OCI-M2 (cell line): ENCODE results near the gene ALG13.
"Not testable (repeated sequence)": the region's sequence is repeated elsewhere in the genome, so short reads cannot be mapped to it uniquely, and the experiment has no call there.

ENCODE experiments used
- DNase-seq: peaks from one replicate; lab custom pipeline; 2025; ENCODE audit not compliant: unreplicated experiment; lab: John Stamatoyannopoulos, UW

ALG13 gene

GRCh38 chrX:111680988-111681779 lies at the start of gene ALG13:
ALG13 (plus strand) TSS chrX:111681170; CDS start chrX:111681219, 49 bp downstream.
- DNase-seq = peak; percentile 0

GRCh38 chrX:111634823-111635729 lies 45.9 kb upstream of the ALG13 start:
- no peak for DNase-seq

- no peak for DNase-seq
Measured at GRCh38 chrX:111641969-111642368, 39.0 kb upstream of the ALG13 start.

- DNase-seq = not testable (repeated sequence)
Measured at GRCh38 chrX:111645165-111645564, 35.8 kb upstream of the ALG13 start.

- DNase-seq = no peak
Measured at GRCh38 chrX:111645607-111646006, 35.4 kb upstream of the ALG13 start.

GRCh38 chrX:111646515-111646914 lies 34.5 kb upstream of the ALG13 start:
- no peak for DNase-seq

- no peak for DNase-seq
Measured at GRCh38 chrX:111648802-111649201, 32.2 kb upstream of the ALG13 start.

- no peak for DNase-seq
Measured at GRCh38 chrX:111649638-111650037, 31.3 kb upstream of the ALG13 start.

GRCh38 chrX:111650845-111651244 lies 30.1 kb upstream of the ALG13 start:
- DNase-seq = no peak

- no peak for DNase-seq
Measured at GRCh38 chrX:111652719-111653118, 28.3 kb upstream of the ALG13 start.

GRCh38 chrX:111661241-111661640 lies 19.7 kb upstream of the ALG13 start:
- DNase-seq = no peak

GRCh38 chrX:111662292-111662691 lies 18.7 kb upstream of the ALG13 start:
- DNase-seq = no peak

GRCh38 chrX:111671668-111672067 lies 9.3 kb upstream of the ALG13 start:
- DNase-seq = no peak

- no peak for DNase-seq
Measured at GRCh38 chrX:111687305-111687704, 6.3 kb downstream of the ALG13 start.

- DNase-seq = no peak
Measured at GRCh38 chrX:111695297-111695880, 14.4 kb downstream of the ALG13 start.

- DNase-seq = no peak
Measured at GRCh38 chrX:111719426-111720210, 38.6 kb downstream of the ALG13 start.

GRCh38 chrX:111728096-111728495 lies 47.1 kb downstream of the ALG13 start:
- no peak for DNase-seq

GRCh38 chrX:111731351-111731750 lies 50.4 kb downstream of the ALG13 start:
- no peak for DNase-seq

- DNase-seq = no peak
Measured at GRCh38 chrX:111736571-111736970, 55.6 kb downstream of the ALG13 start.

- DNase-seq = no peak
Measured at GRCh38 chrX:111742018-111742417, 61.0 kb downstream of the ALG13 start.

- DNase-seq = no peak
Measured at GRCh38 chrX:111743316-111743715, 62.3 kb downstream of the ALG13 start.
